Neural cell (in vitro differentiated cells): ENCODE data around the gene WWC2. TPM values are rescaled to one million over a fixed set of nuclear protein-coding genes. Genes with fewer than 3 reads are reported as not detected.

Source experiments
- H2AFZ ChIP-seq: fragments of 200-600, 300-800 bp; sonication (generic), shearing (Covaris generic); 2 replicates; pipeline ENCODE4 v1.6.0; 2014; ENCODE audit warnings: low read depth, mild to moderate bottlenecking, antibody characterized with exemption, low read length, moderate library complexity
- H3F3A ChIP-seq: fragments of 200-600 bp; shearing (Covaris generic); 2 replicates; pipeline ENCODE4 v1.6.1; 2016; ENCODE audit warnings: mild to moderate bottlenecking, moderate library complexity, mixed read lengths, antibody characterized with exemption, low read length; ENCODE audit not compliant: insufficient read depth, poor library complexity, severe bottlenecking
- H3K27ac ChIP-seq: fragments of 200-600, 300-800 bp; sonication (generic), shearing (Covaris generic); 2 replicates; pipeline ENCODE4 v1.5.1; 2014; ENCODE audit warnings: mild to moderate bottlenecking, low read length, moderate library complexity
- H3K27me3 ChIP-seq: fragments of 300-800, 200-600 bp; sonication (generic), shearing (Covaris generic); 2 replicates; pipeline ENCODE4 v1.6.0; 2014; ENCODE audit warnings: mild to moderate bottlenecking, low read depth, low read length, moderate library complexity; ENCODE audit not compliant: insufficient read depth
- H3K36me3 ChIP-seq: fragments of 300-800, 200-600 bp; sonication (generic), shearing (Covaris generic); 2 replicates; pipeline ENCODE4 v1.5.1; 2014; ENCODE audit warnings: mild to moderate bottlenecking, antibody characterized with exemption, low read length, moderate library complexity; ENCODE audit not compliant: insufficient read depth
- H3K4me2 ChIP-seq: fragments of 300-800, 200-600 bp; sonication (generic), shearing (Covaris generic); 2 replicates; pipeline ENCODE4 v1.6.0; 2014; ENCODE audit warnings: mild to moderate bottlenecking, low read length
- H3K4me3 ChIP-seq: fragments of 300-800, 200-600 bp; sonication (generic), shearing (Covaris generic); 2 replicates; pipeline ENCODE4 v1.5.1; 2014; ENCODE audit warnings: mild to moderate bottlenecking, low read length, moderate library complexity
- H3K79me2 ChIP-seq: fragments of 200-600 bp; shearing (Covaris generic); replicated peaks from 2 replicates; pipeline ENCODE4 v1.6.0; 2014; ENCODE audit warnings: mild to moderate bottlenecking, low read length, moderate library complexity; ENCODE audit not compliant: insufficient read depth
- H3K9ac ChIP-seq: fragments of 300-800, 200-600 bp; sonication (generic), shearing (Covaris generic); 2 replicates; pipeline ENCODE4 v1.6.1; 2016; ENCODE audit warnings: mild to moderate bottlenecking, low read length, mixed read lengths
- H3K9me2 ChIP-seq: fragments of 200-600 bp; shearing (Covaris generic); 2 replicates; pipeline ENCODE4 v1.6.1; 2016; ENCODE audit warnings: mild to moderate bottlenecking, low read length, mixed read lengths; ENCODE audit not compliant: insufficient read depth
- H3K9me3 ChIP-seq: fragments of 200-600, 300-800 bp; sonication (generic), shearing (Covaris generic); 2 replicates; pipeline ENCODE4 v1.6.1; 2016; ENCODE audit warnings: mild to moderate bottlenecking, mixed run types, low read length, moderate library complexity, mixed read lengths
- H4K20me1 ChIP-seq: fragments of 200-600 bp; shearing (Covaris generic); 2 replicates; pipeline ENCODE4 v1.6.1; 2016; ENCODE audit warnings: mild to moderate bottlenecking, mixed run types; ENCODE audit not compliant: insufficient read depth
- CTCF ChIP-seq: fragments of 450-650 bp; IDR thresholded peaks from 2 replicates; pipeline ENCODE4 v1.5.1; 2014; ENCODE audit warnings: antibody characterized with exemption, mild to moderate bottlenecking, moderate library complexity; ENCODE audit not compliant: poor library complexity, severe bottlenecking
- EP300 ChIP-seq: fragments of 450-650 bp; conservative IDR thresholded peaks from 2 replicates; pipeline ENCODE4 v1.6.1; 2014; ENCODE audit warnings: antibody characterized with exemption, mild to moderate bottlenecking, moderate library complexity; ENCODE audit not compliant: poor library complexity, severe bottlenecking
- EZH2 ChIP-seq: fragments of 200-600, 300-800 bp; shearing (Covaris generic), sonication (generic); IDR thresholded peaks from 2 replicates; pipeline ENCODE4 v1.6.1; 2014; ENCODE audit warnings: antibody characterized with exemption, low read length, borderline replicate concordance, mild to moderate bottlenecking; ENCODE audit not compliant: insufficient read depth, poor library complexity, severe bottlenecking
- MXI1 ChIP-seq: fragments of 450-650 bp; conservative IDR thresholded peaks from 2 replicates; pipeline ENCODE4 v1.6.1; 2014; ENCODE audit warnings: antibody characterized with exemption, mild to moderate bottlenecking; ENCODE audit not compliant: poor library complexity, severe bottlenecking
- POLR2AphosphoS5 ChIP-seq: IDR thresholded peaks from 2 replicates; pipeline ENCODE4 v1.6.1; 2012
- RAD21 ChIP-seq: fragments of 450-650 bp; conservative IDR thresholded peaks from 2 replicates; pipeline ENCODE4 v1.6.1; 2014; ENCODE audit warnings: antibody characterized with exemption, mild to moderate bottlenecking, moderate library complexity
- REST ChIP-seq: IDR thresholded peaks from 2 replicates; pipeline ENCODE4 v1.6.1; 2012; ENCODE audit warnings: borderline replicate concordance
- SMC3 ChIP-seq: fragments of 450-650 bp; conservative IDR thresholded peaks from 2 replicates; pipeline ENCODE4 v1.6.1; 2014; ENCODE audit warnings: antibody characterized with exemption, mild to moderate bottlenecking, moderate library complexity; ENCODE audit not compliant: poor library complexity
- TAF1 ChIP-seq: IDR thresholded peaks from 2 replicates; pipeline ENCODE4 v1.6.1; 2012; ENCODE audit warnings: low read depth
- polyA plus RNA-seq: library from polyadenylated mRNA; depleted of rRNA; stranded (reverse); fragments of >200 nt; gene quantifications from 2 replicates; pipeline ENCODE4 v1.2.3, GENCODE V29; 2014

The WWC2 gene
- polyA plus RNA-seq, 1 donor from 2014 or later: 5.7 TPM

DNA sequence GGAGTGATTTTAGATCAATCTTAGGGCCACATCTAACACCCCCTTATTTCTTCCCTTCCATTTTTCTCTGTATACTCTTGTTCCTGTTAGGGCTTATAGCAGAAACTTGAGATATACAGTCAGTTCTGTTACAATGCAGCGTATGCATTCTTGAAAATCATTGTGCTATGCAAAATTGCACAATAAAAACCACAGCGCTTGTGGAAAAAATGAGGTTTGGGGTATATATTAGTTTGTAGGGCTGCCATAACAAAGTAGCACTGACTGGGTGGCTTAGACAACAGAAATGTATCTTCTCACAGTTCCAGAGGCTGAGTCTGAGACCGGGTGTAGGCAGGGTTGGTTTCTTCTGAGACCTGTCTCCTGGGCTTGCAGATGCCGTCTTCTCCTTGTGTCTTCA lies 59.0 kb downstream of the WWC2 start:
- Histone ChIP-seq H3K9ac (no peak overlapping the region), H3K27me3 (no peaks in the 10 kb centered on the region), H2AFZ (no peak overlapping the region), H3K4me3 (no peak overlapping the region), H3K9me2 (no peaks in the 10 kb centered on the region), H3K36me3 (no peaks in the 10 kb centered on the region), H3K4me2 (no peak overlapping the region), H3K9me3 (no peaks in the 10 kb centered on the region), H3K27ac (no peak overlapping the region), H3K79me2 (no peaks in the 10 kb centered on the region), H4K20me1 (no peaks in the 10 kb centered on the region), H3F3A (no peaks in the 10 kb centered on the region)
- TF ChIP-seq MXI1 (no peak), REST (no peak), TAF1 (no peak), EZH2 (no peak), CTCF (no peak), SMC3 (no peak), POLR2AphosphoS5 (no peak), EP300 (no peak), RAD21 (no peak)

- H3K9me3 ChIP-seq: no peaks in the 10 kb centered on the region
- H4K20me1 ChIP-seq: no peaks in the 10 kb centered on the region
- no peaks in the 10 kb centered on the region for H3K27me3 ChIP-seq
- no peak overlapping the region for H3K4me3 ChIP-seq
- TF ChIP-seq TAF1 (no peak), REST (no peak), SMC3 (no peak)
- no peak overlapping the region for H3K9ac ChIP-seq
- H3K36me3 ChIP-seq: no peaks in the 10 kb centered on the region
- H2AFZ ChIP-seq: no peak overlapping the region
- no peak overlapping the region for H3K4me2 ChIP-seq
- no peaks in the 10 kb centered on the region for H3F3A ChIP-seq
- no peak overlapping the region for H3K27ac ChIP-seq
- H3K79me2 ChIP-seq: no peaks in the 10 kb centered on the region
- H3K9me2 ChIP-seq: no peaks in the 10 kb centered on the region
Measured at GRCh38 chr4:183161630-183162029, 62.6 kb downstream of the WWC2 start.
